SU-DHL-6 (cell line): Measurements from ENCODE around the gene ATP8A2.

Source experiments
- H2AFZ ChIP-seq: fragments of 200-600 bp; sonication (generic); 2 replicates; pipeline ENCODE4 v1.6.1; 2014; ENCODE audit warnings: low read depth, mild to moderate bottlenecking, moderate library complexity, mixed read lengths, antibody characterized with exemption, low read length; ENCODE audit not compliant: severe bottlenecking
- H3F3A ChIP-seq: fragments of 200-600 bp; shearing (Covaris generic); 2 replicates; pipeline ENCODE4 v1.6.0; 2016; ENCODE audit warnings: antibody characterized with exemption, mild to moderate bottlenecking; ENCODE audit not compliant: insufficient read depth
- H3K27ac ChIP-seq: fragments of 200-600 bp; sonication (generic); 2 replicates; pipeline ENCODE4 v1.5.1; 2016; ENCODE audit warnings: low read depth, mild to moderate bottlenecking, low read length, moderate library complexity, mixed read lengths
- H3K27me3 ChIP-seq: fragments of 200-600 bp; sonication (generic), shearing (Covaris generic); 2 replicates; pipeline ENCODE4 v1.6.0; 2014; ENCODE audit warnings: mild to moderate bottlenecking, low read length
- H3K36me3 ChIP-seq: fragments of 200-600 bp; sonication (generic); 2 replicates; pipeline ENCODE4 v1.6.1; 2014; ENCODE audit warnings: mild to moderate bottlenecking, low read length, mixed read lengths
- H3K4me2 ChIP-seq: fragments of 300-600, 200-600 bp; shearing (Covaris generic), sonication (generic); 2 replicates; pipeline ENCODE4 v1.6.0; 2014; ENCODE audit warnings: low read length, low read depth, mild to moderate bottlenecking; ENCODE audit not compliant: poor library complexity, severe bottlenecking
- H3K4me3 ChIP-seq: fragments of 200-600 bp; sonication (generic); 2 replicates; pipeline ENCODE4 v1.5.1; 2014; ENCODE audit warnings: antibody characterized with exemption, low read length, mild to moderate bottlenecking, mixed read lengths; ENCODE audit not compliant: insufficient read depth, poor library complexity, severe bottlenecking
- H3K79me2 ChIP-seq: fragments of 200-600 bp; sonication (generic); 2 replicates; pipeline ENCODE4 v1.6.1; 2014; ENCODE audit warnings: mild to moderate bottlenecking, low read length, moderate library complexity; ENCODE audit not compliant: insufficient read depth
- H3K9ac ChIP-seq: fragments of 200-600 bp; sonication (generic); 2 replicates; pipeline ENCODE4 v1.7.0; 2014; ENCODE audit warnings: mild to moderate bottlenecking, low read length
- H3K9me2 ChIP-seq: fragments of 200-600 bp; sonication (generic); replicated peaks from 2 replicates; pipeline ENCODE4 v1.6.1; 2014; ENCODE audit warnings: low read length; ENCODE audit not compliant: insufficient read depth
- H3K9me3 ChIP-seq: fragments of 200-600 bp; sonication (generic); 2 replicates; pipeline ENCODE4 v1.6.1; 2014; ENCODE audit warnings: low read length, mixed read lengths; ENCODE audit not compliant: insufficient read depth
- H4K20me1 ChIP-seq: fragments of 200-600 bp; sonication (generic); 2 replicates; pipeline ENCODE4 v1.6.1; 2014; ENCODE audit warnings: low read depth, mild to moderate bottlenecking, antibody characterized with exemption, low read length, moderate library complexity, mixed read lengths
- CTCF ChIP-seq: fragments of 200-600 bp; sonication (generic); IDR thresholded peaks from one replicate; pipeline ENCODE4 v1.5.1; 2017; ENCODE audit warnings: antibody characterized with exemption, mild to moderate bottlenecking, low read length, moderate library complexity; ENCODE audit not compliant: insufficient read depth, poor library complexity, severe bottlenecking
- EZH2phosphoT487 ChIP-seq: fragments of 200-600 bp; sonication (generic), shearing (Covaris generic); conservative IDR thresholded peaks from 2 replicates; pipeline ENCODE4 v1.6.1; 2018; ENCODE audit warnings: mild to moderate bottlenecking, antibody characterized with exemption, low read length, moderate library complexity, mixed read lengths

ATP8A2 gene

GRCh38 chr13:26022538-26023292 is 650.9 kb downstream of the ATP8A2 start:
- H3K4me2 ChIP-seq = no peak overlapping the region
- H3K36me3 ChIP-seq = no peaks in the 10 kb centered on the region
- no peak overlapping the region for H3K9ac ChIP-seq
- H3K27me3 ChIP-seq = no peaks in the 10 kb centered on the region
- no peaks in the 10 kb centered on the region for H4K20me1 ChIP-seq
- no peak overlapping the region for H3K4me3 ChIP-seq
- H3K79me2 ChIP-seq = no peaks in the 10 kb centered on the region
- H3K9me2 ChIP-seq = no peaks in the 10 kb centered on the region
- TF ChIP-seq EZH2phosphoT487 (no peak), CTCF (no peak)
- no peaks in the 10 kb centered on the region for H3F3A ChIP-seq
- no peaks in the 10 kb centered on the region for H3K9me3 ChIP-seq
- H2AFZ ChIP-seq = no peak overlapping the region
- no peak overlapping the region for H3K27ac ChIP-seq

- H3K79me2 ChIP-seq = no peaks in the 10 kb centered on the region
- no peaks in the 10 kb centered on the region for H3K36me3 ChIP-seq
- no peaks in the 10 kb centered on the region for H3K9me3 ChIP-seq
- no peak overlapping the region for H3K27ac ChIP-seq
- no peaks in the 10 kb centered on the region for H3F3A ChIP-seq
- H2AFZ ChIP-seq = no peak overlapping the region
- no peak overlapping the region for H3K9ac ChIP-seq
- no peak overlapping the region for H3K4me2 ChIP-seq
- TF ChIP-seq CTCF (no peak), EZH2phosphoT487 (no peak)
- H3K27me3 ChIP-seq = no peaks in the 10 kb centered on the region
- no peaks in the 10 kb centered on the region for H4K20me1 ChIP-seq
- no peak overlapping the region for H3K4me3 ChIP-seq
- H3K9me2 ChIP-seq = no peaks in the 10 kb centered on the region
Measured at GRCh38 chr13:26024558-26024957, 652.8 kb downstream of the ATP8A2 start.

GRCh38 chr13:26025196-26025595 is 653.4 kb downstream of the ATP8A2 start:
- no peak overlapping the region for H3K27ac ChIP-seq
- no peaks in the 10 kb centered on the region for H3F3A ChIP-seq
- no peaks in the 10 kb centered on the region for H3K9me2 ChIP-seq
- no peaks in the 10 kb centered on the region for H3K9me3 ChIP-seq
- H3K36me3 ChIP-seq = no peaks in the 10 kb centered on the region
- H3K79me2 ChIP-seq = no peaks in the 10 kb centered on the region
- no peak overlapping the region for H2AFZ ChIP-seq
- no peaks in the 10 kb centered on the region for H3K27me3 ChIP-seq
- H3K4me3 ChIP-seq = no peak overlapping the region
- no peak overlapping the region for H3K9ac ChIP-seq
- H3K4me2 ChIP-seq = no peak overlapping the region
- no peak for TF ChIP-seq CTCF
- no peak for TF ChIP-seq EZH2phosphoT487
- H4K20me1 ChIP-seq = no peaks in the 10 kb centered on the region
